PC-9 (cell line): ENCODE measurements around the gene FRMD4B. TPM values are rescaled to one million over a fixed set of nuclear protein-coding genes. Genes with fewer than 3 reads are reported as not detected.

ENCODE experiments used
- BruUV-seq: library from RNA; stranded (reverse); fragments of 400-500 nt; replicated peaks from 2 replicates; lab custom pipeline; 2021; lab: Mats Ljungman, UMichigan
- CTCF ChIA-PET: fragments of 300-600 bp; sonication (Branson Sonifier 250); formaldehyde crosslinking; loops from one replicate; lab custom pipeline; 2022; ENCODE audit warnings: antibody characterized with exemption; lab: Charles Lee
- POLR2A ChIA-PET: fragments of 300-600 bp; sonication (Branson Sonifier 250); formaldehyde crosslinking; loops from one replicate; lab custom pipeline; 2022; ENCODE audit warnings: antibody characterized with exemption; ENCODE audit not compliant: unreplicated experiment; lab: Charles Lee
- DNase-seq, 2 experiments: peaks; one replicate each; pipeline versions ENCODE4 v3.0.0 to v3.0.0-alpha.2; 2015 to 2022; ENCODE audit warnings: mixed read lengths in 1 of 2
- H2AFZ ChIP-seq: fragments of 200-600 bp; sonication (generic); 2 replicates; pipeline ENCODE4 v1.8.1; 2017; ENCODE audit warnings: antibody characterized with exemption
- H3F3A ChIP-seq: fragments of 200-600 bp; sonication (generic); 2 replicates; pipeline ENCODE4 v1.8.1; 2017; ENCODE audit warnings: antibody characterized with exemption, mild to moderate bottlenecking, low read depth; ENCODE audit not compliant: insufficient read depth
- H3K27ac ChIP-seq: fragments of 200-600 bp; sonication (generic); 2 replicates; pipeline ENCODE4 v1.6.1; 2016; ENCODE audit warnings: mixed run types
- H3K27me3 ChIP-seq: fragments of 200-600 bp; sonication (generic); 2 replicates; pipeline ENCODE4 v1.6.1; 2016; ENCODE audit warnings: low read depth, mixed run types; ENCODE audit not compliant: insufficient read depth
- H3K36me3 ChIP-seq: fragments of 200-600 bp; sonication (generic); 2 replicates; pipeline ENCODE4 v1.6.1; 2016; ENCODE audit warnings: low read depth, mixed run types
- H3K4me1 ChIP-seq: fragments of 200-600 bp; sonication (generic); replicated peaks from 2 replicates; pipeline ENCODE4 v1.6.1; 2016; ENCODE audit warnings: mixed run types; ENCODE audit not compliant: insufficient read depth
- H3K4me2 ChIP-seq: fragments of 200-600 bp; sonication (generic); 2 replicates; pipeline ENCODE4 v1.6.1; 2017; ENCODE audit warnings: mixed run types
- H3K4me3 ChIP-seq: fragments of 200-600 bp; sonication (generic); 2 replicates; pipeline ENCODE4 v1.6.1; 2016; ENCODE audit warnings: mixed run types
- H3K79me2 ChIP-seq: fragments of 200-600 bp; sonication (generic); 2 replicates; pipeline ENCODE4 v1.6.1; 2017; ENCODE audit warnings: low read depth, mixed run types
- H3K9me2 ChIP-seq: fragments of 200-600 bp; sonication (generic); 2 replicates; pipeline ENCODE4 v1.8.1; 2017; ENCODE audit warnings: mild to moderate bottlenecking; ENCODE audit not compliant: insufficient read depth
- H3K9me3 ChIP-seq: fragments of 200-600 bp; sonication (generic); 2 replicates; pipeline ENCODE4 v1.8.1; 2016; ENCODE audit warnings: low read depth; ENCODE audit not compliant: insufficient read depth
- H4K20me1 ChIP-seq: fragments of 200-600 bp; sonication (generic); 2 replicates; pipeline ENCODE4 v1.8.1; 2017; ENCODE audit not compliant: insufficient read depth
- EZH2 ChIP-seq: fragments of 200-600 bp; sonication (generic); IDR thresholded peaks from 2 replicates; pipeline ENCODE4 v1.8.0; 2017; ENCODE audit warnings: antibody characterized with exemption, low read depth
- intact Hi-C: fragments of 100-400 bp; cut with micrococcal nuclease; formaldehyde crosslinking; loops from one replicate; pipeline ENCODE4 v1.10.0; 2022; ENCODE audit not compliant: unreplicated experiment
- total RNA-seq: library from RNA; stranded (reverse); gene quantifications from 2 replicates; pipeline ENCODE4 v1.2.3, GENCODE V29; 2021
- TF ChIP-seq, protein P1 (sequence below): fragments of 200-600 bp; sonication (generic); conservative IDR thresholded peaks from 2 replicates; pipeline ENCODE4 v1.6.1; 2017; ENCODE audit warnings: mixed run types, antibody characterized with exemption, mild to moderate bottlenecking, moderate library complexity

FRMD4B gene
- total RNA-seq, 1 experiment from 2014 or later: 10.2 TPM

DNA sequence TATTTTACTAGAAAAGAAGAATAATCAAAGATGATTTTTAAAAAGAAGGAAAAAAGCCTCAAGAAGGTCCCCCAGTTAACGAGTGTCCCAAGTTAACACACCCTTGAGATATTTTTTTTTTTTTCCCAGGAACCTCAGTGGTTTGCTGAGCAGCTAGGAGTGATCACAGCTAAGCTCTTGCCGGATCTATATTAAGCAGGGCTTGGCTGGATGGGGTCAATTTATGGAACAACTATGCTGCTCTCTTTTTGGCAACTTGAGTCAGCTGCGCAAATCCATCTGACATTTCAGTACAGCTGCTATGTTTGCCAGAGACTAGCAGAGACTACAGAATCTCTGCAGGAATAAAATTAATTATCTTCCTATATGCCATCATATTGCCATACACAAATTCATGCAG, 263.5 kb downstream of the FRMD4B start, which contains the start of gene LMOD3:
Gene LMOD3 (minus strand): TSS at position 193 of the 400 bp plus-strand sequence. CDS start 209 bp downstream, outside the sequence.
- H2AFZ ChIP-seq: peak within 1 kb of the TSS; percentile 63; the same call in 1 of the 2 replicates
- no peaks in the 10 kb centered on the region for H3K9me2 ChIP-seq
- intact Hi-C loops: loop anchor here (5.0 kb wide), 1 partner anchor 40 kb away; no protein-coding TSS in a partner anchor
- DNase-seq: no peak
- H3K9me3 ChIP-seq: no peaks in the 10 kb centered on the region
- H3K4me3 ChIP-seq: no peak within 1 kb of the TSS
- H4K20me1 ChIP-seq: no peaks in the 10 kb centered on the region
- ChIA-PET POLR2A (no interaction called here), CTCF (no interaction called here)
- H3K27me3 ChIP-seq: no peaks in the 10 kb centered on the region
- peaks cover 5% of the 10 kb centered on the region for H3K4me1 ChIP-seq
- H3F3A ChIP-seq: peaks cover 4% of the 10 kb centered on the region; the same call in 1 of the 2 replicates
- H3K36me3 ChIP-seq: no peaks in the 10 kb centered on the region
- TF ChIP-seq, protein P1, sequence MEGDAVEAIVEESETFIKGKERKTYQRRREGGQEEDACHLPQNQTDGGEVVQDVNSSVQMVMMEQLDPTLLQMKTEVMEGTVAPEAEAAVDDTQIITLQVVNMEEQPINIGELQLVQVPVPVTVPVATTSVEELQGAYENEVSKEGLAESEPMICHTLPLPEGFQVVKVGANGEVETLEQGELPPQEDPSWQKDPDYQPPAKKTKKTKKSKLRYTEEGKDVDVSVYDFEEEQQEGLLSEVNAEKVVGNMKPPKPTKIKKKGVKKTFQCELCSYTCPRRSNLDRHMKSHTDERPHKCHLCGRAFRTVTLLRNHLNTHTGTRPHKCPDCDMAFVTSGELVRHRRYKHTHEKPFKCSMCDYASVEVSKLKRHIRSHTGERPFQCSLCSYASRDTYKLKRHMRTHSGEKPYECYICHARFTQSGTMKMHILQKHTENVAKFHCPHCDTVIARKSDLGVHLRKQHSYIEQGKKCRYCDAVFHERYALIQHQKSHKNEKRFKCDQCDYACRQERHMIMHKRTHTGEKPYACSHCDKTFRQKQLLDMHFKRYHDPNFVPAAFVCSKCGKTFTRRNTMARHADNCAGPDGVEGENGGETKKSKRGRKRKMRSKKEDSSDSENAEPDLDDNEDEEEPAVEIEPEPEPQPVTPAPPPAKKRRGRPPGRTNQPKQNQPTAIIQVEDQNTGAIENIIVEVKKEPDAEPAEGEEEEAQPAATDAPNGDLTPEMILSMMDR: no peak
- TF ChIP-seq EZH2: no peak
- BruUV-seq: no TSS peak
- no peak within 1 kb of the TSS for H3K4me2 ChIP-seq
- no peaks in the 10 kb centered on the region for H3K79me2 ChIP-seq
- no peak within 1 kb of the TSS for H3K27ac ChIP-seq

DNA sequence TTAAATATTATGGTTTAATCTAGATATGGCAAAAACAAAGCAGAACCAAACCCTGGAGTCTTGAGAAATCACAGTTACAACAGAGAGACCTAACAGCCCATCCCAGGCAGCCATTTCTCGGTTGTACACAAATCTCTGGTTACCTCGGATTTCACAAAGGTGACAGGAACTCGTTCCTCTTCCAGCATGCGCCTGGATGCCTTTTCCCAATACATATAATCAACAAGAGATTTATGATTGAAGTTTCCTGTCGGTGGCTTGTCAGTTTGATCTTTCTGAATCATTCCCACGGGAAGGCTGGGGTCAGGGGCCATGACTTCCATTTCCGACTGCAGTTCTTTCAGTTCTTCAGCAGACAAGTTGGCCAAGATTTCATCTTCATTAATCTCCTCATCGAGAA, 263.9 kb downstream of the FRMD4B start:
- BruUV-seq: no TSS peak
- Histone ChIP-seq H4K20me1 (no peaks in the 10 kb centered on the region), H3K4me3 (no peak overlapping the region), H3K4me1 (peaks cover 10% of the 10 kb centered on the region), H3K27me3 (no peaks in the 10 kb centered on the region), H3K27ac (no peak overlapping the region), H3K79me2 (no peaks in the 10 kb centered on the region), H2AFZ (no peak overlapping the region), H3K9me2 (no peaks in the 10 kb centered on the region), H3F3A (peaks cover 8% of the 10 kb centered on the region; the same call in 1 of the 2 replicates), H3K36me3 (no peaks in the 10 kb centered on the region), H3K9me3 (no peaks in the 10 kb centered on the region), H3K4me2 (no peak overlapping the region)
- ChIA-PET POLR2A (no interaction called here), CTCF (interaction anchor here (0.5 to 0.6 kb wide), 2 partner anchors 36 kb away, joined by 4 to 13 read pairs; no protein-coding TSS in a partner anchor)
- TF ChIP-seq, protein P1: no peak
- no peak for TF ChIP-seq EZH2
- DNase-seq: no peak
- intact Hi-C loops: loop anchor here (1.0 to 5.0 kb wide), 2 partner anchors 40 to 184 kb away; no protein-coding TSS in a partner anchor

DNA sequence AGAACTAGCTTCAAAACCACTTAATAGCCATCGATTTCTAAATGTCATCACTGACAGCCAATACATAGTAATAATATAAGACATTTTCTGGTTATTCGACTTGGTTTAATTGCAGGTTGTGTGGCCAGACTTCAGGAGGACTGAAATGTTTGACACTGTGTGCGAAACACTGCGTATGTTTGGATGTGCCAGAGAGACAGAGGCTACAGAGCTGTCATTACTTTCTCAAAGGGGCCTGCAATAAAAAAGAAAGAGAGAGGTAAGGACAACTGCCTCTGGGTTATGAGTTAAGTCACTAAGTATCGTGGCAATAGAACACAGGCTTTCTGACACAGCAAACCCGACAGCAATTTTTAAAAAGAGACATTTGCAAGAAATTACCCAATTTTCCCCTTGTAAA, 264.4 kb downstream of the FRMD4B start:
- no peak overlapping the region for H3K27ac ChIP-seq
- no peak overlapping the region for H3K4me3 ChIP-seq

More for the DNA sequence above, 264.4 kb downstream of the FRMD4B start:
- no peaks in the 10 kb centered on the region for H4K20me1 ChIP-seq
- no peaks in the 10 kb centered on the region for H3K36me3 ChIP-seq
- H3K9me3 ChIP-seq: no peaks in the 10 kb centered on the region
- TF ChIP-seq, protein P1: no peak
- TF ChIP-seq EZH2: no peak
- no peaks in the 10 kb centered on the region for H3K9me2 ChIP-seq
- POLR2A ChIA-PET: no interaction called here
- no peaks in the 10 kb centered on the region for H3K79me2 ChIP-seq
- BruUV-seq: no TSS peak
- CTCF ChIA-PET: interaction anchor here (0.5 to 2.0 kb wide), 5 partner anchors 36 to 320 kb away, joined by 3 to 13 read pairs (median 7); no protein-coding TSS in a partner anchor
- peaks cover 10% of the 10 kb centered on the region for H3F3A ChIP-seq
- H3K4me2 ChIP-seq: no peak overlapping the region
- intact Hi-C loops: loop anchor here (1.0 to 5.0 kb wide), 2 partner anchors 41 to 185 kb away; no protein-coding TSS in a partner anchor
- H3K27me3 ChIP-seq: no peaks in the 10 kb centered on the region
- DNase-seq: no peak
- peak overlapping the region; percentile 63; the same call in 1 of the 2 replicates for H2AFZ ChIP-seq
- peaks cover 13% of the 10 kb centered on the region for H3K4me1 ChIP-seq
